Mucosa of rectum (tissue), 2 donors: ENCODE results near the gene ANKRD11.
"Not testable (repeated sequence)": the region's sequence is repeated elsewhere in the genome, so short reads cannot be mapped to it uniquely, and the experiment has no call there.

Source experiments
- H3K27ac ChIP-seq, 2 donors: one replicate each; pipeline ENCODE4 v1.7.0; 2013; ENCODE audit warnings: inconsistent platforms in 2 of 2, low read depth in 2 of 2, low read length in 2 of 2
- H3K27me3 ChIP-seq, 2 donors: one replicate each; pipeline ENCODE4 v1.7.0; 2013; ENCODE audit warnings: low read length in 2 of 2; ENCODE audit not compliant: control insufficient read depth in 2 of 2, insufficient read depth in 2 of 2
- H3K36me3 ChIP-seq, 2 donors: one replicate each; pipeline ENCODE4 v1.7.0; 2013; ENCODE audit warnings: low read length in 2 of 2; ENCODE audit not compliant: control insufficient read depth in 2 of 2, insufficient read depth in 2 of 2
- H3K4me1 ChIP-seq, 2 donors: one replicate each; pipeline ENCODE4 v1.7.0; 2013; ENCODE audit warnings: low read length in 2 of 2, mild to moderate bottlenecking in 1 of 2; ENCODE audit not compliant: control insufficient read depth in 2 of 2, insufficient read depth in 2 of 2
- H3K4me3 ChIP-seq, 2 donors: one replicate each; pipeline ENCODE4 v1.7.0; 2013; ENCODE audit warnings: low read length in 2 of 2
- H3K9ac ChIP-seq, 2 donors: one replicate each; pipeline ENCODE4 v1.7.0; 2013; ENCODE audit warnings: low read length in 2 of 2, low read depth in 1 of 2, mild to moderate bottlenecking in 1 of 2
- H3K9me3 ChIP-seq, 2 donors: one replicate each; pipeline ENCODE4 v1.7.0; 2013; ENCODE audit warnings: low read length in 2 of 2; ENCODE audit not compliant: control insufficient read depth in 2 of 2
- donor health status: healthy.
- donor health status: Normal muscosa, but diverticular disease.

Gene ANKRD11

GRCh38 chr16:89246903-89247733 lies 243.2 kb downstream of the ANKRD11 start:
- peak overlapping the region in 1 of 2 donors; percentile 32 for H3K9ac ChIP-seq
- no peaks in the 10 kb centered on the region for H3K9me3 ChIP-seq
- H3K27ac ChIP-seq = no peak overlapping the region

GRCh38 chr16:89246383-89246902 lies 243.9 kb downstream of the ANKRD11 start:
- H3K9ac ChIP-seq = peak overlapping the region in 1 of 2 donors; percentile 32
- H3K4me3 ChIP-seq = peak overlapping the region in 1 of 2 donors; percentile 35
- no peak overlapping the region for H3K27ac ChIP-seq
- H3K9me3 ChIP-seq = no peaks in the 10 kb centered on the region
- no peaks in the 10 kb centered on the region for H3K27me3 ChIP-seq
- H3K36me3 ChIP-seq = no peaks in the 10 kb centered on the region
- H3K4me1 ChIP-seq = peaks cover 8 to 9% of the 10 kb centered on the region in 2 donors

More at GRCh38 chr16:89246903-89247733, 243.2 kb downstream of the ANKRD11 start:
- Histone ChIP-seq H3K27me3 (no peaks in the 10 kb centered on the region), H3K4me3 (peak overlapping the region in 1 of 2 donors; percentile 35), H3K36me3 (no peaks in the 10 kb centered on the region), H3K4me1 (peaks cover 4 to 5% of the 10 kb centered on the region in 2 donors)

- no peak overlapping the region for H3K27ac ChIP-seq
These were observed 245.6 kb downstream of the ANKRD11 start for GRCh38 chr16:89244754-89245153.

GRCh38 chr16:89244264-89244663 lies 246.1 kb downstream of the ANKRD11 start:
- not testable (repeated sequence) for H3K4me1 ChIP-seq, H3K9ac ChIP-seq, H3K9me3 ChIP-seq, H3K27me3 ChIP-seq, H3K4me3 ChIP-seq, H3K27ac ChIP-seq, H3K36me3 ChIP-seq

More at GRCh38 chr16:89244754-89245153, 245.6 kb downstream of the ANKRD11 start:
- H3K36me3 ChIP-seq = no peaks in the 10 kb centered on the region
- H3K9me3 ChIP-seq = no peaks in the 10 kb centered on the region
- no peak overlapping the region for H3K9ac ChIP-seq
- peaks cover 9% of the 10 kb centered on the region in 2 donors for H3K4me1 ChIP-seq
- H3K27me3 ChIP-seq = no peaks in the 10 kb centered on the region
- no peak overlapping the region for H3K4me3 ChIP-seq

- Histone ChIP-seq H3K36me3 (no peaks in the 10 kb centered on the region), H3K9ac (no peak overlapping the region), H3K4me1 (peaks cover 9% of the 10 kb centered on the region in 2 donors), H3K9me3 (no peaks in the 10 kb centered on the region), H3K27me3 (no peaks in the 10 kb centered on the region), H3K27ac (no peak overlapping the region), H3K4me3 (no peak overlapping the region)
These were observed 246.7 kb downstream of the ANKRD11 start for GRCh38 chr16:89243664-89244063.

GRCh38 chr16:89242795-89243200 lies 247.6 kb downstream of the ANKRD11 start:
- H3K4me1 ChIP-seq = peaks cover 9% of the 10 kb centered on the region in 2 donors
- no peaks in the 10 kb centered on the region for H3K9me3 ChIP-seq
- no peak overlapping the region for H3K4me3 ChIP-seq

GRCh38 chr16:89241187-89242007 lies 249.0 kb downstream of the ANKRD11 start:
- H3K27ac ChIP-seq = peak overlapping the region; percentile 97
- H3K27me3 ChIP-seq = no peaks in the 10 kb centered on the region
- H3K36me3 ChIP-seq = no peaks in the 10 kb centered on the region
- H3K9me3 ChIP-seq = no peaks in the 10 kb centered on the region
- peaks cover 5 to 6% of the 10 kb centered on the region in 2 donors for H3K4me1 ChIP-seq
- H3K4me3 ChIP-seq = peak overlapping the region; percentile 95 to 97
- H3K9ac ChIP-seq = peak overlapping the region; percentile 98 to 99

More at GRCh38 chr16:89242795-89243200, 247.6 kb downstream of the ANKRD11 start:
- Histone ChIP-seq H3K36me3 (no peaks in the 10 kb centered on the region), H3K27me3 (no peaks in the 10 kb centered on the region), H3K27ac (no peak overlapping the region), H3K9ac (no peak overlapping the region)

- Histone ChIP-seq H3K4me1 (peaks cover 5% of the 10 kb centered on the region in 2 donors), H3K9ac (no peak overlapping the region), H3K27me3 (no peaks in the 10 kb centered on the region), H3K36me3 (peaks cover 9 to 11% of the 10 kb centered on the region in 2 donors), H3K9me3 (no peaks in the 10 kb centered on the region), H3K27ac (no peak overlapping the region), H3K4me3 (no peak overlapping the region)
These were observed 252.6 kb downstream of the ANKRD11 start for GRCh38 chr16:89237733-89238132.

GRCh38 chr16:89233678-89234490 lies 256.5 kb downstream of the ANKRD11 start:
- H3K36me3 ChIP-seq = peaks cover 28 to 39% of the 10 kb centered on the region in 2 donors
- H3K4me3 ChIP-seq = no peak overlapping the region
- H3K9ac ChIP-seq = no peak overlapping the region
- H3K9me3 ChIP-seq = peaks cover 0 to 4% of the 10 kb centered on the region in 2 donors
- H3K27me3 ChIP-seq = no peaks in the 10 kb centered on the region
- H3K27ac ChIP-seq = peak overlapping the region in 1 of 2 donors; percentile 16
- H3K4me1 ChIP-seq = no peaks in the 10 kb centered on the region
